Right kidney (tissue), 1 donor: ENCODE results near the gene COL17A1.

Experiments used
- DNase-seq: peaks from one replicate; pipeline ENCODE4 v3.0.0-alpha.2; 2016

COL17A1 gene

DNA sequence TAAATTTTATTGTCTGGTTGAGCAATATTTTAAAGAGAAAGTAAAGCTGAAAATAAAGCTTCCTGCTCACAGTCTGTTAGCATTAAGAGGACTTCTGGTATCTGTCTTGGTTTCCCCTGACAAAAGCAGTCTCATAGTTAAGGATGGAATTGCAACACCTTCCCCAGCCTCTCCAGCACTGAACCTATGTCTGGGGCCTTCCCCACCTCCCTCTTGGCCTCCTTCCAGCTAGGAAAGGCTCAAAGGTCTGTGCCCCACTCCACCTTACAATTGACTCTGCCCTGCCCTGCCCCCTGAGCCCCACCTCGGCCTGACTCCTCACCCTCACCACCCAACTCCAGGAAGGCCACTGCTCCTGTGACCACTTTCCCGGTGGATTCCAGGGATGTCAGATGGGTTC is 33.2 kb downstream of the COL17A1 start:
- DNase-seq, result no peak

DNA sequence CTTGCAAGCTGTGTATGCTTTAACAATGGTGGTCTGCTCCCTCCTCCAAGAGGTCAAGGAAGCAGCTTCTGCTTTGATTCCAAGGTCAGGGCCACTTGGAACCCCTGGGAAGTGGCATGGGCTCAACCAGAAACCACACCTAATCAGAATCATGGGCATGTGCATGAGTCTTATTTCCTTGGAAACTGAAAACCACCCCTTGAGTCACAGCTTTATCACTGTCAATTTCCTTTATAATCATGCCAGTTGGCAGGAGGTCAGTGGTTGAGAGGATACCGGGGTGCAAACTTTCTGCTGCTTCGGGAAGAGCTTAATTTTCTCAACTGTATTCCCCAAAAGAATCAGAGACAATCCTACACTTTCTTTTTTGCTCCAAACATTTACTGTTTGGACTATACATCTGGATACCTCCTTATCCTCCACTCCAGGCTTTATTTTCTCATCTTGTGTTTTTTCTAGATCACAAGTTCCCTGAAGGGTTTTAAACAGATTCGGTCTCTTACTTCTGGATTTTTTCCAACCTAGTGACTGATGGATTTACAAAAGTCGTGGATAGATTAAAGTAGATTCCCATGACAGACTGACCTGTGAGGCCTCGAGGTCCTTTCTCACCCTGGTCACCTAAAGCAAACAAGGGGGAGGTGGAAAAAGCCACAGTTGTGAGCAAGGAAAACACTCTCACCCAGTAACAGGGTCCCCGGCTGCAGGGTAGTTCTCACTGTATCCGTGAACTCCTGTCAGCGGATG is 36.0 kb downstream of the COL17A1 start:
- no peak for DNase-seq

DNA sequence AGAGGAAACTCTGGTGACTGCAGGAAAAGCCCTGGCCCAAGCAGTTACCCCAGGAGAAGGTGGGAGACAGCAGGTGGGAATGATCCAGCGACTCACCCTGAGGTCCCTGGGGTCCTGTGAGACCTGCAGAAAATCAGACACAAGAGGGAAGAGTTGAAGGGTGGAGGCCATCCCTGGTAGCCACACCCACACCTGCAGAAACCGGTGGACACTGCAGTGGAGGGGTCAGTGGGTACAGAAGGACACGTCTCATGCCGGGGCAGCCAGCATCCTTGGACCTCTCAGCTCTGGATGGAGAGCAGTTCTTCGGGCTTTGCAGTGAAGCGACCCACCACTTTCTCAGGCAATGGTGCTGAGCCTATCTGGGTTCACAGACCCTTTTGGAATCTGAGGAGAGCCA is 39.0 kb downstream of the COL17A1 start:
- DNase-seq, result no peak

DNA sequence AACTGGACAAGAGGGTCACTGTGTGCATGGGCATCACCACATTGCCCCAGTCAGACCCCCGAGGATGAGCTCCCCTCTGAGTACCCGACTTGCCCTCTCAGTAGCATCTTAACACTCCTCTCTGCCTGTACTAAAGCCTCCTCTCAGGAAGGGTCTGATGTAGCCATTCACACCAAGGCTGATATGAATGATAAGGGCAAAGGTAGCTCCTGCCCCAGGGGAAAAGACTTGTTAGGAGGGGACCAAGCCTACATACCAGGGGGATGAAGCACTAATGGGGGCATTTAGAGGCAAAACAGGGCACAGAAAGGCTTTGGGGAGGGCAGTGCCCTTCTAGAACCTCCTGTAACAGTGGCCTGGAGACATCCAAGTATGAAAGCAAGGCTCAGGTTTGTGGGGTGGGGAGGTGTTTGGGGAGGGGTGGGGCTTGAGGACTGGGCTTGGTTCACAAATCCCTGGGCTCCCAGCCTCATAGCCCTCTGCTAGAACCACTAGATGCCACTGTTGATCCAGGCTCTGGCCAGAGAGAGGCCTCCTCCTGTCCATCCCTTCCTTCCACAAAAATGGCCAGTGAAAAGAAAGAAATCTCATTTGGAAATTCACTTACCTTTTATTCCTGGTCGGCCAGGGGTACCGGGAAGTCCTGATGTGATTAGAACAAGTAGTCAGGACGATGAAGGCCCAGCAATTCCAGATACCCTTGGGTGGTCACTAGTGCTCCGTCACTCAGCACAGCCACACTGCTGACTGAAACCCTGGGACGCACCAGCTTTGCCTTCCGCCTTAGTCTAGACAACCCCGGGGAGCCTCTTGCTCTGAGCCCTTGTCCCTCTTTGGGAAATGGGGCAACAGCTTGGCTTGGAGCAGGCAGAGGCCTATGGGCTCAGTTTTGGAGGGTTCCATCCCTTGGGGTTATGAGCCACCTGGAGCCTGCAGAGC is 40.3 kb downstream of the COL17A1 start:
- DNase-seq, result peak; percentile 33

DNA sequence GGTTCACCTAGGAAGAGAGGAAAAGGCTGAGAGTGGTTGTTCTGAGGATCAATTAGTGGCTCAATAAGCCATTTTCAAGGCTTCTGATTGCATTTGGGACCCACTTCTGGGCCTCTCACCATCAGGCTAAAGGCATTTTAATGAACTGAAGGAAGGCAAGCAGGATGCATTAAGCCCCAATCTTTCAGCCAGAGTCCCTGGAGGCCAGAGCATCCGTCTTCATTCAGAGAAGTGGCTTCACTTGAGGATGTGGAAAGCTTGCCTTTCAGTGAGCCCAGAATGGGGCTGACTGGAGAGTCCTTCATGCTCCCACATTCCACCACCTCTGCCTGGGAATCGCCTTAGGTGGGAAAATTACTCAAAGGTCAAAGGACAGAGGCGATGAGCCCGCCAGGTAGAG is 41.8 kb downstream of the COL17A1 start:
- DNase-seq, result no peak

DNA sequence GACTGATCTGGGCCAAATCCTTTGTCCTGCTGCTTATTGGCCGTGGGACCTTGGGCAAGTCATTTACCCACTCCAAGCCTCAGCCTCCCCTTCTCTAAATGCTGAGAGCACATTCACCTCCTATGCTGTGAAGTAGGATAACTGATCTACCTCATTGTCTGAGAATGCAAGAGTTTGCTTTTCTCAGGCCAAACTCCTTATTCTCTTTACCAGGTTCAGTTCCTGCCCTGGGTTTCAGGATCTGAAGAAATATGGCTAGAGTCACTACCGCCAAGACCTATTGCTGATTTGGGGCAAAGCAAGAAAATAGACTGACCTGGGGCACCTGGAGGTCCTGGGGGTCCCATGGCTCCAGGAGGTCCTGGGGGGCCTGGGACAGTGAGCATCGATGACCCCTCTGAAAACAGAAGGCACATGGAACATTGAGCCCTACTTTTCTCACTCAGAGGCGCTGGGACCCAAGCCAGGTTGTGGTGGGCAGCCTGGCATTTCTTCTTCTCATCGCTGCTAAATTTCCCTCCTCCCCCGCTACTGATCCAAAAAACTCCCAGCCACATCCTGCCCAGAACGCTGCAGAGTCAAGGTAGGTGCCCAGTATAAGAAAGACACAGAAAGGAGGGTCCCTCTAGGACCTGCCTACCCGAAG is 42.4 kb downstream of the COL17A1 start:
- no peak for DNase-seq

DNA sequence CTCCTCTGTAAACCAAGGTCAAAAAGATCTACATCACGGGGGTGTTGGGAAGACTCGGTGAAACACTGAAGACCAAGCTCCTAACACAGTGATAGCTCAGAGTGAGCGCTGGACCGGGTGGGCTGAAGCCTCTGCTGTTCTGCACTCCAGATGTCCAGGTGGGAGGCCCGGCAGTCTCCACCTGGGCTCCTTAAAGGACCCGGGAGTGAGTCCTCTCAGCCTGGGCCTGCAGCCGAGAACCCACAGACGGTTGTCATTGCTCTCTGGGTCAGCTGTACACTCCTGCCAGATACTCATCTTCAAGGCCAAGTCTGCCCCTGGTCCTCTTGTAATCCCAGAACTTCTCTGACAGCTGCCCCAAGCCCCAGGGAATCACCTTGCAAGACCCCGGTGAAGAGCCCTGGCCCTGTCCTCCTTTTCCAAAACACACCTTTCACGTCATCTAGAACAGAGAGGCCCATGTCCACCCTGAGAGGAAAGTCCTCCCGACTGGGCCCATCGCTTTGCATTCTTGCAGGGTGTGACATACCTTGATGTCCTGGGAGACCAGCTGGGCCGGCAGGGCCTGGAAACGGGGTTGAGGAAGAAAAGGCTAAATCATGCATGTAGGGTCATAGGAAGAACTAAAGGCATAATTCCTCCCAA is 43.7 kb downstream of the COL17A1 start:
- DNase-seq, result no peak

DNA sequence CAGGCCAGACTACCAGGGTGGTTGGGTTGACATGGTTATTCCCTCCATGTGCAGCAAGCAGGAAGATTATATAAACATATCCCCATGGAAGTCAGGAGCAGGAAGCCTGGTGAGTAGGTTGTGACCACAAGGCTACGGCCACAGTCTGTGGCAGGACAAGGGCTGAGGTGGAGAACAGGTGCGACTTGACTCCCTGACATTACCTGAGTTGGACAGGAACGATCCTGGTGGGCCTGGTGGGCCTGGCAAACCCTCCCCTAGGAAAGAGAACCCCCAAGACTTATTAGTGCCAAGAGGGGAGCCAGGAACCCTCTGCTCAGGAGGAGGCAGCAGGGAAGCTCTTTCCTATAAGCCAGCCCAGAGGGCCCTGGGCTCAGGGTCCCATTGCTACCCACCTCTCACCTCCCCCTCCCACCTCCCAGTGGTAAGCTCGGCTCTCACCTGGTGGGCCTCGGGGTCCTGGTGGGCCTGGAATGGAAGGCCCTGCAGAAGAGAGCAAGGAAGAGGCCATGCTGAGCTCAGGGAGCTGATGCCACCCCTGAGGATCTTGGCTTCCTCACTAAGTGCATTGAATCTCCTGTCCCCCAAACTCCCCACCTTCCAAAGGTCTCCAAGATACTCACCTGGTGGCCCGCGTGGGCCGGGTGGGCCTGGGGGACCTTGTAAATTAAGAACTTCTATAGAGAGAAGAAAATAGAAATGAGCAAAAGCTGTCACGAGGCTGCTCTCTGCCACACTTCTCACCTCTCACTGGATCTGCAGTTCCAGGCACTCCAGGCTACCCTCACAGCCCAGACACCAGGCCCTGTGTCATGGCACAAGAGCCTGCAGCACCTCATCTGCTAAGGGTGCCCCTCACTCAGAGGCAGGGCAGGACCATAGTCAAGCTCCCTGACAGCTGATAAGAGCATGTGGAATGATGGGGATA is 44.6 kb downstream of the COL17A1 start:
- DNase-seq, result no peak

DNA sequence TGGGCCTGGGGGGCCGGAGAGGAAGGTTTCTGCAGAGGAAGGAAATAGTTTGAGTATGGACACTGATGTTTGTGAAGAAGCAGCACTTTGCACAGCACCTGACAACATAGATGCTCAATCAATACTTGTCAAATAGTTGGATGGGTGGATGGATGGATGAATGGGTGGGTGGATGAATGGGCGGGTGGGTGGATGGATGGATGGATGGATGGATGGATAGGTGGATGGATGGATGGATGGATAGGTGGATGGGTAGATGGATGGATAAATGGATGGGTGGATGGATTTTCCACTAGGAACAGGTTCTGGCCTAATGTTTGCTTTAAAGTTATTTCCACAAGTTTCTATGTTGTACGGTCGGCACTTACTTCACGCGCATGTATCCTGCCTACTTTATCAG is 45.3 kb downstream of the COL17A1 start:
- no peak for DNase-seq

DNA sequence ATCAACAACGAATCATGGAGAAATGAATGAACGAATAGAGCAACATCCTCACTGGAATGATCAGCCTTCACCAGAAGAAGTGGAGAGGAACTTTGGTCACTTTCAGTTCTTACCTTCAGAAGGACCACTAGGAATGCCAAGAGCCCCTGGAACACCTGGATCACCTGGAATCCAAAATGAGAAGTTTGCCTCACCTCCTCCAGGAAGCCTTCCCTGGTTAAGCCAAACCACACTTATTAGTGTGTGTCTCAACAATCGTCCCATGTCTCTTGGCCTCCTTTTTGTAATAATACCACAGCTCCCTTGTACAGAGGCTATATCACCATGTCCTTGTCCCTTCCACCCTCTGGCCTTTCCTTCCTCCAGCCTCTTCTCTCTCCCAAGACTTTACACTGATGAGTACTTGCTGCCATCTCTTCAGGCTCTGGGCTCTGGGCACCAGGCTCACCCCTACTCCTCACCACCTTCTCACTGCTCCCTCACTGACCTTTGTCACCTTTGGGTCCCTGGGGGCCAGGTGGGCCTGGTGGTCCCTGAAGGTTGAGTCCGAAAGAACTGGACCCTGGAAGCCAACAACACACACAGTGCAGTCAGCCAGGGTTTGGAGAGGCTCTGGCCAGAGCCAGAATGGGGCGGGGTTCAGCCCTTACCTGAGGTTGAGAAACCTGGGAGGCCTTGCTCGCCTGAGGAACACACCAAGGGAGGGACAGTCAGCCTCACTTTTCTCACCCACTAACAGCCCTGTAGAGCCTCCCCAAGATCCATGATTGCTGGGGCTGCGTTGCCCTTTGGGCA is 46.5 kb downstream of the COL17A1 start:
- no peak for DNase-seq

DNA sequence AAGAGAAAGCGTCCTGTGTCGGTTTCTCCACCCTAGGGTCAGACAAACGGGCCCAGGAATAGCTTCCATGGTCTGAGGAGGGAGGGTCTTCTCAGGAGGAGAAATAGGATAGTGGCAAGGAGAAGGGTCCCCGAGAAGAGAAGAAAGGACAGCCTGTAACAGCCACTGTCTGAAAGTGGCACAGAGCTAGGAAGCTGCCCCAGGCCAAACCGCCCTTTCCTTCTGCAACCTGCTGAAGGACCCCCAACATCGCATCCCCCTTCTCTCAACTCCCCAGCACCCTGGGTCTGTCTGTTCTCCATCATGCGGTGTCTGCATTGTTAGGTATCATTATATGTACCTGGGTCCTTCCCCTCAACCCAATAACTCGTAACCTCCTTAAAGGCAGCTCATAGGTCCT is 47.1 kb downstream of the COL17A1 start:
- DNase-seq, result no peak

DNA sequence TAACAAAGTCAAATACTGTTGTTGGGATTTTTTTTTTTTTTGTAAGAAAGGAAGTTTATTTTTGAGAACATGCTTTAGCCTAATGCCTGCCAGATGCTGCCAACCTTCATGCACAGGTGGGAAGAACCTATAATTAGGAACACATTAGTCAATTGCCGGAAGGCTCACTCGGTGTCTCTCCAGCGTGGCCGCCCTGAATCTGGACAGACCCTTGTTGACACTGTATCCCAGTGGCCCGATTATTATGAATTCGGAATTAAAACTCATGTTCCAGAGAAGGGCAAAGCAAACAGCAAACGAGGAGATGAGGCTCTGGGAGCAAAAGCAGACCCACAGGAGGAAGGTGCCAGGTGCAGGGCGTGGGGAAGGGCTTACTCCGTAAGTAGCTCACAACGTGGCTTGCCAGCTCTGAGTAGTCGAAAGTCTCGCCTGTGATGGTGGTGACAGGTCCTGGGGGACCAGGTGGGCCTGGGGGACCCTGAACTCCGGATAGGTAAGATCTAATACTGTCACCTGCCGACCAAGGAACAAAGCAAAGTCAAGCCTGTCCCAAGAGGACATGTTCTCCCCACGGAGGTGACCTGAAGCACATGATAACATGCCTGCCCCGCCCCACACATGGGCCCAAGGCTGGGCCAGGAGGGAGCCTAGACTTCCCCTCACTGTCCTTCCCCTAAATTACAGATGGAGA is 48.3 kb downstream of the COL17A1 start:
- DNase-seq, result no peak

DNA sequence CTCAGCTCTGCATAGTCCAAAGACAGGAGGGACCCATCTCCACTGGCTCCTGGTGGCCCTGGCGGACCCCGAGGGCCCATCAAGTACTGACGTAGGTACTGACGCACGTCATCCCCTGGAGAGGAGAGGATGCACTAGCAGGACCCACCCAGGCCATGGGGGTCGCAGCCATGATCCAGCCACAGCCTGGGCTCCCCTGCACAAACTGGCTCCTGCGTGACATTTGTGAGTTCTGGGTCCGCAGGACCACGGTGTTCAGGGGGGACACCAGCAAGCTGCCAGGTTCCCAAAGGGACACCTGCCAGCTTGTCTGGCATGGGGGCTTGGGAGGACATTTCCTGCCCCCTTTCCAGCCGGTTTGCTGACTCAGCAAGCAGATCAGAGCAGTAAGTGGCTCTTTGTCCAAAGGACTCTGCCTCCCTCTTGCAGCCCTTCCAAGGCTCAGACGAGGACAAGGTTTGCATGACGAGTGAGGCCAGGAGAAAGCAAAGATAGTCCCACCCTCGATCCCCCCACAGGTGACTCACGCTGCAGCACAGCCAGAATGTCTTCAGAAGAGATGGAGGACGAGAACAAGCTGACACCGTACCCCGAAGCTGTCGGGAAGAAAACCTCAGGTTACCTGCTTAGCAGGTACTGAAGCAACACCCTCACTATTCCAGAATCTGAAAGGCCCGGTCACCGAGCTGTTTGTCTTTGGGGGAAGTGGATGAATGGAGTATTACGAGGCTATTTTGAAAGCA is 49.0 kb downstream of the COL17A1 start:
- DNase-seq, result no peak

DNA sequence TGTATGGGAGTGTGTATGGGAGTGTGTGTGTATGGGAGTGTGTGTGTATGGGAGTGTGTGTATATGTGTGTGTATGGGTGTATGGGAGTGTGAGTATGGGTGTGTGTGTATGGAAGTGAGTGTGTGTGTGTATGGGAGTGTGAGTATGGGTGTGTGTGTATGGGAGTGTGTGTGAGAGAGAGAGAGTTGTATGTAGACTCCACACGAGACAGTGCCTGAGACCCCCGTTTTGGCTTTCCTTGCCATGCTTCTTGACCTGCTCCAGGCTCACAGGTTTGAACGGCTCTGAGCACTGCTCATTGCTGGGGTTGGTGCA is 49.7 kb downstream of the COL17A1 start:
- no peak for DNase-seq

DNA sequence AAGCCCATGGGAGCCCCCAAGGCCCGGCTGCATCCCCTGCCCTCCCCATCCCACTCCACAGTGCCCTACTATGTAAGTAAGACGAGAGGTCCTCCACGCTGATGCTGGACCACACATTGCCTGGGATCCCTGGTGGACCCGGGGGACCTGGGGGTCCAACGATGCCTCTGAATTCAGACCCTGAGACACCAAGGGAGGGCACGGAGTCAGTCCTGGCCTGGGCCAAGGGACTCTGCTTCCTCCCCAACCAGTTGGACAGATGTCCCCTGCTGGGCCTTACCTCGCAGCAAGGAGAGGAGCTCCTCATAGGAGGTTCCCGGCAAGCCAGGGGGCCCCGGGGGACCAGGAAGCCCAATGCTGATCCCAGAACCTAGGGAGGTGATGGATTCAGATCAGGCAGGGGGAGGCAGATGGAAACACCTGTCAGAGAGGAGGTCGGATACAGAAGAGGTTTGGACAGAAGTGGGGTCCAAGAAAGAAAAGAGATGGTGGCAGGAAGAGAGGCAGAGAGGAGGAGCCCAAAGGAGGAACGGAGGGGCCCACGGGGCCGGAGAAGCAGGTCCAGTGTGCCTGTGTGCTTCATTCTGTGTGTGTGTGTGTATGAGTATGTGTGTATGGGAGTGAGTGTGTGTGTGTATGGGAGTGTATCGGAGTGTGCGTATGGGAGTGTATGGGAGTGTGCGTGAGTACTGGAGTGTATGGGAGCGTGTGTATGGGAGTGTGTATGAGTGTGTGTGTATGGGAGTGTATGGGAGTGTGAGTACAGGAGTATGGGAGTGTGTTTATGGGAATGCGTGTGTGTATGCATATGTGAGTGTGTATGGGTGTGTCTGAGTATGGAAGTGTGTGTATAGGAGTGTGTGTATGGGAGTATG is 50.2 kb downstream of the COL17A1 start:
- DNase-seq, result no peak

DNA sequence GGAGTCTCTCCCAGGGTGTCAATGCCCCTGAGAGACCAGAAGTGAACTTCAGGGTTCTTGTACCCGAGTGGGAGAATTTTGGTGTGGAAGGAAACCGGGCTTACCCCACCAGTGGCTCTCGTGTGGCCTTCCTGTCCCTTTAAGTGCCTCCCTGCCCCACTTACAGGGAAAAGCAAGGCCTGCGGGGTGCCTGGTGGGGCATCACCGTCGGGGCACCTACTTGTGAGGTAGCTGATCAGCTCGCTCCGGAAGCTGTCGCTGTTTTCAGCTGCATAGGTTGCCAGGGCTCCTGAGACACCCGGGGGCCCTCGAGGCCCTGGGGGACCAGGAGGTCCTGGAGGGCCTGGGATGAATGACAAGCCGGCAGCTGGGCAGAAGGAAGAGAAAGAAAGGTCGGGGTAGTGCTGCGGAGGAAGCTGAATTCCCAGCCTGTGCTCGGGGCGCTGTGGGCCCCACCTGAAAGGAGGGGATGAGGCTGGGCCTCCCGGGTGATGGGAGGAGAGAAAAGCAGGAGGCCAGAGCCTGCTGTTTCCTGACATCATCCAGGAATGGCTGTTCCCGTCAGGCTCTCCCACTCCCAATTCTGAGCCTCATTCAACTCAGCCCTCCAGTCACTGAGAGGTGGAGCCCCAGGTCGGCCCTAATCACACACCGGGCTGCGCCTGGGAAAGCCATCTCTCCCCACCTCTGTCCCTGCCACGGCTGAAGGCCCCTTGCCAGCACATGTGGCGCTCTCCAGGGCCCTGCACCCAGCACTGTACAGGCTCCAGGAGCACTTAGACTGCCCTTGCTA is 51.1 kb downstream of the COL17A1 start:
- DNase-seq, result no peak

DNA sequence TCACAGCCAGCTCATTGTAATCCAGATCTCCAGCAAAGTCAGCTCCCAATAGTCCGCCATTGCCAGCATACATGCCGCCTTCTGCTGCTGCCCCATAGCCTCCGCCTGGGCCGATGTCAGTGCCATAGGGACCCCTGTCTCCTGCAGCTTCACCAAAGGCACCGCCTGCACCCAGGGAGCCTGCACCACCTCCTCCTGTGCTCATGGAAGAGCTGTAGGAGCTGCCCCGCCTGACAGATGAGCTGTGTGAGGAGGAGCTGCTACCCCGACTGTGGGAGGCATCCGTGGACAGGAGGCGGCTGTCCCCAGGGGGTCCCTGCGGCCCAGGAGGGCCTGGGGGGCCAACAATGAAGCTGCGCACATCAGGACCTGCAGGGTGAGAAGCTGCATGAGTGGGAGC is 51.7 kb downstream of the COL17A1 start:
- no peak for DNase-seq
